Left ventricle myocardium inferior (tissue), 1 donor: ENCODE measurements around the gene ADAM12. TPM values are rescaled to one million over a fixed set of nuclear protein-coding genes. Genes with fewer than 3 reads are reported as not detected.

Experiments used
- DNase-seq: peaks from one replicate; pipeline ENCODE4 v3.0.0-alpha.2; 2020
- H3K27ac ChIP-seq: fragments of 200-600 bp; replicated peaks from 2 replicates; pipeline ENCODE4 v1.8.0; 2021
- H3K27me3 ChIP-seq: fragments of 200-600 bp; 2 replicates; pipeline ENCODE4 v1.8.0; 2021; ENCODE audit warnings: low read depth
- H3K36me3 ChIP-seq: fragments of 200-600 bp; 2 replicates; pipeline ENCODE4 v1.8.0; 2021
- H3K4me1 ChIP-seq: fragments of 200-600 bp; 2 replicates; pipeline ENCODE4 v1.8.0; 2021
- H3K4me3 ChIP-seq: fragments of 200-600 bp; 2 replicates; pipeline ENCODE4 v1.8.0; 2021; ENCODE audit warnings: mild to moderate bottlenecking, moderate library complexity
- H3K9me3 ChIP-seq: fragments of 200-600 bp; replicated peaks from 2 replicates; pipeline ENCODE4 v1.8.0; 2021
- CTCF ChIP-seq: fragments of 200-600 bp; IDR thresholded peaks from 2 replicates; pipeline ENCODE4 v1.8.0; 2021; ENCODE audit warnings: antibody characterized with exemption, mild to moderate bottlenecking, borderline replicate concordance
- intact Hi-C: fragments of 100-400 bp; cut with micrococcal nuclease; formaldehyde crosslinking; loops from one replicate; pipeline ENCODE4 v1.11.0; 2022
- total RNA-seq: library from RNA; stranded (reverse); fragmentation: NEBNext Ultra II Directional; extraction: Animal tissue kit (Norgen Biotek cat#: 25700); gene quantifications from one replicate; pipeline ENCODE4 v1.2.1, GENCODE V29; 2021
- donor health status: DM: no; HTN: yes; CAD: no; lungs with severe emphysema.

ADAM12 gene
- total RNA-seq, 1 donor from 2014 or later, result 0.27 TPM

GRCh38 chr10:126373147-126373546, 15.1 kb downstream of the ADAM12 start:
- Histone ChIP-seq H3K9me3 (peaks cover 16% of the 10 kb centered on the region), H3K27me3 (no peaks in the 10 kb centered on the region), H3K27ac (no peak overlapping the region), H3K36me3 (no peaks in the 10 kb centered on the region), H3K4me3 (no peak overlapping the region), H3K4me1 (no peaks in the 10 kb centered on the region)
- intact Hi-C loops, result no loop called here
- no peak for TF ChIP-seq CTCF
- DNase-seq, result no peak

DNA sequence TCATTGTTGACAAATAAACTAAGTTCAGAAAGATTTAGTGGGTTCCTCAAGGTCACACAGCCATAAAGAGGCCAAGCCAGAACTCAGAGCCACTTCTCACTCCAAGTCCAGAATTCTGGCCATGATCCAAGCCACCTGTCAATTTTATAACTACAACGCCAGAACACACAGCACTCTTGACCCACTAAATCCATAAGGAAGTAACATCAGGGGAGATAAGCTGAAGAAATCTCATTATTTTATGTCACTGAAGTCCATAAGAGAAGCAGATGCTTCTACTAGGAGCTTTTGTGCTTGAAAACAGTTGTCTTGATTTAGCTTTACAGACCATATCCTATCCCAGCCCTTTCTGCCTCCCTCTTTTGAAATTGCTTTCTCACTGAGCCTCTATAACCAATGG, 15.9 kb downstream of the ADAM12 start:
- Histone ChIP-seq H3K9me3 (peaks cover 16% of the 10 kb centered on the region), H3K4me3 (no peak overlapping the region), H3K4me1 (no peaks in the 10 kb centered on the region), H3K36me3 (no peaks in the 10 kb centered on the region), H3K27me3 (no peaks in the 10 kb centered on the region), H3K27ac (no peak overlapping the region)
- no peak for DNase-seq
- no peak for TF ChIP-seq CTCF
- intact Hi-C loops, result no loop called here

DNA sequence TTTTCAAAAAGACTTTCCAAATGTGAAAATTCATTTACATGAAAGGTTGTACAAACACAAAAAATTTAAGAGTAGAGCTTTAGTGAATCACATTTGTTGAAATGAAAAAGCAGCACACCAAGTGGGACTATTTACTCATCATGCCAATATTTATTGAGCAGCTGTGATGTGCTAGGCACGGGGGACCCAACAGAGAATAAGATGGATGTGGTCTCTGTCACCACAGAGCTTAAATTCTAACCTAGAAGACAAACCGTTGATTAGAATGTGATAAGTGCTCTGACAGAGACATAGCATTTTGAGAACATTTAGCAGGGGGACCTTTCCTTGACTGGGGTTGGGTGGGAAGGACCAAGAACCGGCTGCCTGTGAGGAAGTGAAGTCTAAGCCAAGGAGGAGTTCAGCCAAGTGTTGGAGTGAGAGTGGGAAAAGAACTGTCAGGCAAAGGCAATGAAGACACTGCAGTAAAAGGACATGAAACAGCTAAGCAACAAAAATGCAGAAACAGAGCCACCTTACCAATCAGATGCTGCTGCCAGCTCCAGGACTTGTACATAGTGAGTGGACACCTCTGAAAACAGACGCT, 19.1 kb downstream of the ADAM12 start:
- Histone ChIP-seq H3K27me3 (no peaks in the 10 kb centered on the region), H3K4me1 (no peaks in the 10 kb centered on the region), H3K27ac (no peak overlapping the region), H3K4me3 (no peak overlapping the region), H3K36me3 (no peaks in the 10 kb centered on the region), H3K9me3 (peaks cover 6% of the 10 kb centered on the region)
- intact Hi-C loops, result no loop called here
- TF ChIP-seq CTCF, result no peak
- DNase-seq, result no peak

DNA sequence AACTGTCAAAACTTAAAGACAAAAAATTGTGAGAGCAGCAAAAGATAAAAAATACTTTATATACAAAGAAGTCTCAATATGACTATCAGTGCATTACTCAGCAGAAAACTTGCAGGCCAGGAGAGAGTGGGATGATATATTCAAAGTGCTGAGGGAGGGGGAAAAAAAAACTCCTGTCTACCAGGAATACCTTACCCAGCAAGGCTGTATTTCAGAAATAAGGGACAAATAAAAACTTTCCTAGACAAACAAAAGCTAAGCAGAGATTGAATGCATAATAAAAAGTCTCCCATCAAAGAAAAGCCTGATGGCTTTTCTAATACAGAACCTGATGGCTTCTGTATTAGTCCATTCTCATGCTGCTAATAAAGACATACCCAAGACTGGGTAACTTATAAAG, 31.1 kb downstream of the ADAM12 start:
- intact Hi-C loops, result no loop called here
- peaks cover 13% of the 10 kb centered on the region for H3K27me3 ChIP-seq
- H3K27ac ChIP-seq, result no peak overlapping the region
- no peaks in the 10 kb centered on the region for H3K36me3 ChIP-seq
- no peak overlapping the region for H3K4me3 ChIP-seq
- no peak for TF ChIP-seq CTCF
- no peaks in the 10 kb centered on the region for H3K4me1 ChIP-seq
- H3K9me3 ChIP-seq, result peaks cover 61% of the 10 kb centered on the region
- no peak for DNase-seq

DNA sequence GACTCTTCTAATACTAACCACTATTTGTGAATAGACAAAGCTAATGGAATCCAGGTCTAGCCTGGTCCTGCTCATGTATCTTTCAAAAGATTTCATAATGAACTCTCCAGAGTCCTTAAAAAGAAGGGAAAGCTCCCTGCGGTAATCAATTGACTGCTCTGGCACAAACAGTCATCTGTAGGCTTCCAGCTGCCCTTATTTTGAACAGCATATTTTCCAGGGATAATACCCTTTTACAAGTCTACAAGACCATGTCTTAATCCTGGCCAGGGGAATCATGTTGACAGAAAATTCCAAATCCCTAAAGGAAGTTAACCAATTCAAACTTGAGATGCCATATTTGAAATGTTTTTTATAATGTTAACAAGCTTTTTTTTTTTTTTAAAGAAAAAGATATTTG, 34.6 kb downstream of the ADAM12 start:
- H3K27ac ChIP-seq, result no peak overlapping the region
- DNase-seq, result no peak

More for the DNA sequence above, 34.6 kb downstream of the ADAM12 start:
- no peaks in the 10 kb centered on the region for H3K4me1 ChIP-seq
- no peaks in the 10 kb centered on the region for H3K36me3 ChIP-seq
- no peak overlapping the region for H3K4me3 ChIP-seq
- peaks cover 48% of the 10 kb centered on the region for H3K27me3 ChIP-seq
- H3K9me3 ChIP-seq, result peaks cover 32% of the 10 kb centered on the region
- TF ChIP-seq CTCF, result no peak
- intact Hi-C loops, result no loop called here
